ENCODE measurements around the gene PFKFB3. TPM values are rescaled to one million over a fixed set of nuclear protein-coding genes. Genes with fewer than 3 reads are reported as not detected.

The PFKFB3 gene
- total RNA-seq, 1 donor from 2014 or later = 43.2 TPM

GRCh38 chr10:6220418-6221191 is 17.9 kb downstream of the PFKFB3 start:
- TF ChIP-seq CTCF (IDR thresholded peaks at IDR 0.05) = no peak
- no peak for TF ChIP-seq POLR2A (IDR thresholded peaks at IDR 0.05)
- no peak for TF ChIP-seq POLR2AphosphoS5 (IDR thresholded peaks at IDR 0.05; ENCODE audit: insufficient read depth in 1 of 2, low read depth in 1 of 2)
- Histone ChIP-seq H3K9me3 (no peaks in the 10 kb centered on the region), H3K4me1 (no peaks in the 10 kb centered on the region), H3K27me3 (no peaks in the 10 kb centered on the region), H3K4me3 (no peak overlapping the region), H3K36me3 (peaks cover 0 to 90% of the 10 kb centered on the region in 2 donors), H3K27ac (no peak overlapping the region)
- no peak for DNase-seq (ENCODE audit: extremely low spot score in 2 of 2)
- intact Hi-C loops (cut with DNase I) = no loop called here

DNA sequence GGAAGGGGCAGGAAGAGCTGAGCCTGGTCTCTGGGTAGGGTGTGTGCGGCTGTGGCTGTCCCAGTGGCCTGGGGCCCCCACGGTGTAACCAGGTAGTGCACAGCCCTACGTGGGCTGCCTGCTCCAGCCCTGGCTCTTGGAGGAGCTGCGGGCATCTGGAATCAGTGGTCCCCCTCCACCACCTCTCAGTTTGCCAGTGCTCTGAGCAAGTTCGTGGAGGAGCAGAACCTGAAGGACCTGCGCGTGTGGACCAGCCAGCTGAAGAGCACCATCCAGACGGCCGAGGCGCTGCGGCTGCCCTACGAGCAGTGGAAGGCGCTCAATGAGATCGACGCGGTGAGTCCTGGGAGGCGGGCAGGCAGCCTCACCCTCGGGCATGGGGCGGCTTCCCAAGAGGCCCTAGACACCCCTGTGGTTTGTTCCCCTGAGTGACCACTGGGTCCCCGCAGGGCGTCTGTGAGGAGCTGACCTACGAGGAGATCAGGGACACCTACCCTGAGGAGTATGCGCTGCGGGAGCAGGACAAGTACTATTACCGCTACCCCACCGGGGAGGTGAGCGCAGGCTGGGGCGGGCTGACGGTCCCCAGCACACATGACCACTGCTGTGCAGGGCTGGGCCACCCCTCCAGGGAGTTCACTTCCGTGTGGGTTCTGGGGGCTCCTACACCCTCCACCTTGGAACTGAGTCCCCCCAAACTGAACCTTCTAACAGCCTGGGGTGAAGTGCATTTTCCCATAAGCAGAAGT is 18.6 kb downstream of the PFKFB3 start:
- intact Hi-C loops (cut with DNase I) = no loop called here
- Histone ChIP-seq H3K27ac (no peak overlapping the region), H3K36me3 (peaks cover 0 to 90% of the 10 kb centered on the region in 2 donors), H3K27me3 (no peaks in the 10 kb centered on the region), H3K9me3 (no peaks in the 10 kb centered on the region), H3K4me1 (no peaks in the 10 kb centered on the region), H3K4me3 (no peak overlapping the region)
- no peak for DNase-seq (ENCODE audit: extremely low spot score in 2 of 2)
- no peak for TF ChIP-seq CTCF (IDR thresholded peaks at IDR 0.05)
- TF ChIP-seq POLR2A (IDR thresholded peaks at IDR 0.05) = no peak

- intact Hi-C loops (cut with DNase I) = no loop called here
- no peaks in the 10 kb centered on the region for H3K4me1 ChIP-seq
- no peak overlapping the region for H3K27ac ChIP-seq
- no peak for DNase-seq (ENCODE audit: extremely low spot score in 2 of 2)
- H3K36me3 ChIP-seq = peaks cover 0 to 86% of the 10 kb centered on the region in 2 donors
- H3K27me3 ChIP-seq = no peaks in the 10 kb centered on the region
- TF ChIP-seq CTCF (IDR thresholded peaks at IDR 0.05) = no peak
- TF ChIP-seq POLR2A (IDR thresholded peaks at IDR 0.05) = no peak
- H3K4me3 ChIP-seq = no peak overlapping the region
- no peaks in the 10 kb centered on the region for H3K9me3 ChIP-seq
Measured at GRCh38 chr10:6221971-6222751, 19.4 kb downstream of the PFKFB3 start.

DNA sequence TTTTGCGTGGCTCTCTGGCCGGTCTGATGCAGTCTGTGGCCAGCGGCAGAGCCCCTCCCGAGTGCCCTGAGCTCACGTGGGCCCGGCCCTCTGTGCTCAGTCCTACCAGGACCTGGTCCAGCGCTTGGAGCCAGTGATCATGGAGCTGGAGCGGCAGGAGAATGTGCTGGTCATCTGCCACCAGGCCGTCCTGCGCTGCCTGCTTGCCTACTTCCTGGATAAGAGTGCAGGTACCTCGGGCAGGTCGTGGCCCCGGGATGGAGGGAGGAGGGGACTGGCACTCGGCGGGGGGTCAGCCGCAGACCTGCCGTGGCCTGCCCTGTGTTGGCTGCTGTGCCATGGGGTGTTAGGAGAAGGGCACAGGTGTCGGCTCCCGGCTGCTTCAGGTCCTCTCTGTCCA is 20.0 kb downstream of the PFKFB3 start:
- intact Hi-C loops (cut with DNase I) = no loop called here
- Histone ChIP-seq H3K4me1 (no peaks in the 10 kb centered on the region), H3K36me3 (peaks cover 0 to 88% of the 10 kb centered on the region in 2 donors), H3K4me3 (no peak overlapping the region), H3K27ac (no peak overlapping the region), H3K27me3 (no peaks in the 10 kb centered on the region), H3K9me3 (no peaks in the 10 kb centered on the region)
- DNase-seq (ENCODE audit: extremely low spot score in 2 of 2) = no peak
- TF ChIP-seq CTCF (IDR thresholded peaks at IDR 0.05) (no peak), POLR2AphosphoS5 (IDR thresholded peaks at IDR 0.05; ENCODE audit: insufficient read depth in 1 of 2, low read depth in 1 of 2) (no peak), POLR2A (IDR thresholded peaks at IDR 0.05) (no peak)

Data from vagina (tissue), 2 donors.